DND-41 (cell line): ENCODE measurements around the gene UNC13D.

ENCODE experiments used
- ATAC-seq: fragments of 200-7000 bp; cut with Tn5 transposase; 3 replicates; pipeline ENCODE4 v1.9.1; 2021; ENCODE audit warnings: low read depth; ENCODE audit not compliant: insufficient read depth
- DNase-seq: peaks from one replicate; pipeline ENCODE4 v3.0.0-alpha.2; 2020
- H2AFZ ChIP-seq: 2 replicates; pipeline ENCODE4 v1.6.0; 2012; ENCODE audit warnings: low read depth, low read length
- H3K27ac ChIP-seq: 2 replicates; pipeline ENCODE4 v1.5.1; 2012; ENCODE audit warnings: low read length, inconsistent platforms
- H3K27me3 ChIP-seq: fragments of 200-600 bp; sonication (generic); 2 replicates; pipeline ENCODE4 v1.6.0; 2012; ENCODE audit warnings: low read length, mild to moderate bottlenecking, inconsistent platforms; ENCODE audit not compliant: insufficient read depth, poor library complexity
- H3K36me3 ChIP-seq: 2 replicates; pipeline ENCODE4 v1.5.1; 2012; ENCODE audit warnings: low read length, inconsistent platforms; ENCODE audit not compliant: insufficient read depth
- H3K4me1 ChIP-seq: 2 replicates; pipeline ENCODE4 v1.5.1; 2012; ENCODE audit warnings: mild to moderate bottlenecking, low read length; ENCODE audit not compliant: insufficient read depth
- H3K4me2 ChIP-seq: 2 replicates; pipeline ENCODE4 v1.6.0; 2012; ENCODE audit warnings: mild to moderate bottlenecking, moderate library complexity, low read length, inconsistent platforms; ENCODE audit not compliant: insufficient read depth
- H3K4me3 ChIP-seq, 2 experiments: fragments of 200-600 bp in 1 of 2; shearing (Covaris generic) in 1 of 2; 2 replicates each; pipeline ENCODE4 v1.5.1; 2012 to 2016; ENCODE audit warnings: inconsistent platforms in 2 of 2, low read length in 2 of 2, mild to moderate bottlenecking in 2 of 2, low read depth in 1 of 2, moderate library complexity in 1 of 2
- H3K79me2 ChIP-seq: 2 replicates; pipeline ENCODE4 v1.6.0; 2012; ENCODE audit warnings: low read length, inconsistent platforms; ENCODE audit not compliant: insufficient read depth
- H3K9ac ChIP-seq: 2 replicates; pipeline ENCODE4 v1.6.0; 2012; ENCODE audit warnings: low read depth, mild to moderate bottlenecking, inconsistent platforms, low read length, moderate library complexity
- H3K9me3 ChIP-seq: 2 replicates; pipeline ENCODE4 v1.5.1; 2012; ENCODE audit warnings: low read length, moderate library complexity, mild to moderate bottlenecking, inconsistent platforms; ENCODE audit not compliant: insufficient read depth, severe bottlenecking
- H4K20me1 ChIP-seq: 2 replicates; pipeline ENCODE4 v1.6.0; 2012; ENCODE audit warnings: low read length; ENCODE audit not compliant: insufficient read depth
- CTCF ChIP-seq: IDR thresholded peaks from 2 replicates; pipeline ENCODE4 v1.5.1; 2012; ENCODE audit warnings: borderline replicate concordance, low read length, moderate library complexity, mild to moderate bottlenecking; ENCODE audit not compliant: poor library complexity, severe bottlenecking; ENCODE audit errors: extremely low read depth
- EZH2 ChIP-seq: IDR thresholded peaks from 3 replicates; pipeline ENCODE4 v1.6.1; 2012; ENCODE audit warnings: borderline replicate concordance, low read depth, mild to moderate bottlenecking, moderate library complexity, low read length, inconsistent platforms; ENCODE audit not compliant: severe bottlenecking

UNC13D gene

GRCh38 chr17:75821552-75821951, 22.7 kb downstream of the UNC13D start:
- H3K27me3 ChIP-seq: no peaks in the 10 kb centered on the region
- TF ChIP-seq EZH2: no peak
- no peak for TF ChIP-seq CTCF
- H4K20me1 ChIP-seq: peaks cover 5% of the 10 kb centered on the region; the same call in 1 of the 2 replicates
- H3K9ac ChIP-seq: no peak overlapping the region
- no peak overlapping the region for H3K27ac ChIP-seq
- no peaks in the 10 kb centered on the region for H3K9me3 ChIP-seq
- no peak overlapping the region for H3K4me2 ChIP-seq
- no peaks in the 10 kb centered on the region for H3K79me2 ChIP-seq
- H3K4me1 ChIP-seq: no peaks in the 10 kb centered on the region
- no peak overlapping the region for H2AFZ ChIP-seq
- H3K36me3 ChIP-seq: peaks cover 93% of the 10 kb centered on the region
- DNase-seq: no peak
- no peak overlapping the region for H3K4me3 ChIP-seq
- no peak for ATAC-seq

DNA sequence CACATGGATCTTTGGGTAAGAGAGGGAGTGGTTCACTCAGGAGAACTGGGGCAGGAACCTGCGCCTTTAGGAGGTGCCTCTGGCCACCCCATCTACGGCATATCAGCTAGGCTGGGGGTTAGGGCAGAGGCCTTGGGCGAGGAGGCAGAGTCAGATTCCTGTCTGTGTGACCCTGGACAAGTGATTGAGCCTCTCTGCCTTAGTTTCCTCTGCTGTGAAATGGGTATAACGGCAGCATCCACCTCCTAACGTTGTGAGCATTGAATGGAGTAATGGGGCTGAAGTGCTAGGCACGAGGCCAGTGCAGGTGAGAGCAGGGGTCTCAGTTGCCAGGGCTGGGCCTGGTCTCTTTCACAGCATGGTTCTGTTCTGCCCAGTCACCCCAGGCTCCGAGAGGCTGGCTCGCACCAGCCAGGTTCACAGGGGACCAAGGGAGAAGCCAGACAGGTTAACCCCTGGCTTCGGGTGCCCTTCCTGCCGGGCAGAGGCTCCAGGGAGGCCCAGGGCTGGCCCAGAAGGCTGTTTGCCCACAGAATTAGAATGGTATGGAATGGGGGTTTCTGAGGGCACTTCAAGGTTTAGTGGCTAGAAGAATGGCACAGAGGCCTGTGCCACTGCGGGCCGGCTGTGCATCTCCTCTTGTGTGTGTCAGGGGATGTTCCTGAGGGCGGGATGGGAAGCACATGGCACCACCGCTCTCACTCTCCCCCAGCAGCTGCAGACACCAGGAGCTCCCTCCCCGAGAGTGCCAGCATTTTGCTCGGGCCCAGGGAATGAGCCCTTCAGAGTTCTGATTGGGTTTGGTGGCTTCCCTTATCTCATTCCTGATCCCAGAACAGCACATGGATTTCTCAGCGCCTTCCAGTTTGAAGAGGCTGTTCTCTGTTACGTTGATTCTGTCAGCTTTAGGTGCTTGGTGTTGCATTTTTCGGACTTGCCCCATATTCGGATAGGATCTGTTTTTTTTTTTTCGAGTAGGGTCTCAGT, 23.8 kb downstream of the UNC13D start:
- Histone ChIP-seq H3K4me1 (no peaks in the 10 kb centered on the region), H3K79me2 (no peaks in the 10 kb centered on the region), H3K4me3 (no peak overlapping the region), H2AFZ (no peak overlapping the region), H4K20me1 (peaks cover 5% of the 10 kb centered on the region; the same call in 1 of the 2 replicates), H3K9me3 (no peaks in the 10 kb centered on the region), H3K9ac (no peak overlapping the region), H3K27ac (no peak overlapping the region), H3K4me2 (no peak overlapping the region), H3K36me3 (peaks cover 95% of the 10 kb centered on the region), H3K27me3 (no peaks in the 10 kb centered on the region)
- TF ChIP-seq EZH2 (no peak), CTCF (no peak)
- no peak for DNase-seq
- no peak for ATAC-seq

GRCh38 chr17:75819678-75820077, 24.5 kb downstream of the UNC13D start:
- ATAC-seq (no peak), DNase-seq (no peak)
- Histone ChIP-seq H3K9ac (no peak overlapping the region), H3K36me3 (peaks cover 97% of the 10 kb centered on the region), H3K4me1 (no peaks in the 10 kb centered on the region), H3K4me2 (no peak overlapping the region), H3K4me3 (no peak overlapping the region), H3K27me3 (no peaks in the 10 kb centered on the region), H3K27ac (no peak overlapping the region), H3K79me2 (no peaks in the 10 kb centered on the region), H4K20me1 (peaks cover 5% of the 10 kb centered on the region; the same call in 1 of the 2 replicates), H2AFZ (no peak overlapping the region), H3K9me3 (no peaks in the 10 kb centered on the region)
- TF ChIP-seq CTCF (no peak), EZH2 (no peak)
